GM12801 (cell line): Measurements from ENCODE around the gene MPP3.

ENCODE experiments used
- TF ChIP-seq, protein P1 (sequence below): IDR thresholded peaks from one replicate; pipeline ENCODE4 v1.5.1; 2011; ENCODE audit warnings: control low read depth; ENCODE audit not compliant: insufficient read length; ENCODE audit errors: extremely low read depth

MPP3 gene

DNA sequence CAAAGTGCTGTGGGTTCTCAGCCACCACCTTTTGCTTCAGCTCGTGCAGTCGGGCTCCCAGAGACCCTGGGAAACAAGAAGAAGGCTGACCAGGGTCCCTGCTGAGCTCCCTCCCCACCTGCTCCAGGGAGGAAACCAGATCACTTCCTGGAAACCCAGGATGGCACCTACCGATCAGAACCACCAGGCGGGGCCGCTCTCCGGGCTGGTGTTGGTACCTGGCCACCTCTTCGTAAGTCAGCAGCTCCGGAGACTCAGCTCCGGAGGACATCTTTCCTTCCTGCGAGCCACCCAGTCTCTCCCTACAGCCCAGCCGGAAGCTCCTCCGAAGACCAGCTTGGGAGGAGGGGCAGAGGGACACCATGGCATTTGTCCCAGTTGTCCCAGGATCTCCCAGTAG is 18.9 kb downstream of the MPP3 start:
- TF ChIP-seq, protein P1, sequence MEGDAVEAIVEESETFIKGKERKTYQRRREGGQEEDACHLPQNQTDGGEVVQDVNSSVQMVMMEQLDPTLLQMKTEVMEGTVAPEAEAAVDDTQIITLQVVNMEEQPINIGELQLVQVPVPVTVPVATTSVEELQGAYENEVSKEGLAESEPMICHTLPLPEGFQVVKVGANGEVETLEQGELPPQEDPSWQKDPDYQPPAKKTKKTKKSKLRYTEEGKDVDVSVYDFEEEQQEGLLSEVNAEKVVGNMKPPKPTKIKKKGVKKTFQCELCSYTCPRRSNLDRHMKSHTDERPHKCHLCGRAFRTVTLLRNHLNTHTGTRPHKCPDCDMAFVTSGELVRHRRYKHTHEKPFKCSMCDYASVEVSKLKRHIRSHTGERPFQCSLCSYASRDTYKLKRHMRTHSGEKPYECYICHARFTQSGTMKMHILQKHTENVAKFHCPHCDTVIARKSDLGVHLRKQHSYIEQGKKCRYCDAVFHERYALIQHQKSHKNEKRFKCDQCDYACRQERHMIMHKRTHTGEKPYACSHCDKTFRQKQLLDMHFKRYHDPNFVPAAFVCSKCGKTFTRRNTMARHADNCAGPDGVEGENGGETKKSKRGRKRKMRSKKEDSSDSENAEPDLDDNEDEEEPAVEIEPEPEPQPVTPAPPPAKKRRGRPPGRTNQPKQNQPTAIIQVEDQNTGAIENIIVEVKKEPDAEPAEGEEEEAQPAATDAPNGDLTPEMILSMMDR = no peak

DNA sequence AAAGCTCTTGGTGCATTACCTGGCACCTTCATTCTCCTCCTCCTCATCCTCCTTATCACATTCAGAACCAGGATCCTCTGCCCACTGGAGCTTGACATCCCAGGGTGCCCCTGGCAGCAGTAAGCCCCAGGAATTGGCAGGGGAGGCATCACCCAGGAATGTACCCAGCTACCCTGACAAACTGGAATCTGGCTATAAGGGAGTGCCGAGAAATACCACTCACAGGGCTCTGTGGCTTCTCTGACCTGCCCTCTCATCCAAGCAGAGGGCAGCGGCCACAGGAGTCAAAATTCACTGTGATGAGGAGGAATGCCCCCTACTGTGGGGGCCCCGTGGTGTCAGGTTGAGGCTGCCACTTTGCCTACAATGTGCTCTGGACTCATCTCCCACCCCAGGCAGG is 19.6 kb downstream of the MPP3 start:
- TF ChIP-seq, protein P1 = no peak

DNA sequence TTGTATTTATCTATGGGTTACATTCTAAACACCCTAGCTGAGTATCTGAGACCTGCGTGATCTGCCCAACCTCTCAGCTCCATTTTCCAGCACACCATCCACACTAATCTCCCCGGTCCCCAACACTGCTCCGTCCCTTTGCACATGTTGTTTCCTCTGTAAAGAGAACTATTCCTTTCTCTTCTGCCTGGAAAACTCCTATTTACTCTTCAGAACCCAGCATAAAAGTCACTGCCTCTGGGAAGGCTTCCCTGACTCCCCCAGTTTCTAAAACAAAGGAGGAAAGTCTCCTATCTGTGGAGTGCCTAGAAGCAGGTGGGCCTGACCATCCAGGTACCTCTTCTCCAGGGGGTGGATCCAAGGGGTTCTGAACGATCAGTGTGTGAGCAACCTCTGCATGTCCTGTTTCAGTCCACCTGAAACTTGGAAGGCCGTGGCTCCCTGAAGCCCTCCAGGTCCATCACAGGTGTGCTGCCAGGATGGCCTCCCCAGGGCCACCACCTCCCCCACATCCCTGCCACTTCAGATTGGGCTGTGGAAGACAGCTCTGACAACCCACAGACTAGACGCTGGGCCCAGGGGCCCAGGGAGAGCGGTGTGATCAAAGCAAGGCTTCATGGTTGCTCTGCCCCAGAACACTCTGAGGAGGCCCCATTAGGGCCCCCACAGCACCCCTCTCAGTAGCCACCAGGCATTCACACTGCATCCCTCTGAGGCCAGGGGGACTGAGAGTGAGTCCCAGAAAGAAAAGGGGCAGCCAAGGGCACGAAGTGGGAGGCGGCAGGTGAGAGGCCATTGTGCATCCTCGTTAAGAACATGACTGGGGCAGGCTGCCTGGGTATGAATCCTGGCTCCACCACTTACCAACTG is 20.3 kb downstream of the MPP3 start:
- TF ChIP-seq, protein P1 = no peak

DNA sequence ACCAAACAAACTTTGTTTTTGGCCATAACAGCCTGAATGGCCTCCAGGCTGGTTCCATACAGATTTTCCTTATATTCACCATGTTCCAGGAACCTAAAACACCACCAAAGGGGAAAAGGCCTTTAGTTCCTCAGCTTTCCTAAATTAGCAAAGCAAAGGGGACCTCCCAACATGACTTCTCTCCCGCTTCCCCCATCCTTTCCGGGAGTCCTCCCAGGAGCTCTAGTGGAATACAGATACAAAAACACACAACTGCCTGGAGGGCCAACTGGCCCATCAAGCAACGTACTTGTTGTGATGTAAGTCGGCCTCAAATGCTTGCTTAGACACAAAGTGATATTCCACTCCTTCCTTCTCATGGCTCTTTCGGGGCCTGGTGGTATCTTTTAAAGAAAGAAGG is 22.1 kb downstream of the MPP3 start:
- TF ChIP-seq, protein P1 = no peak

DNA sequence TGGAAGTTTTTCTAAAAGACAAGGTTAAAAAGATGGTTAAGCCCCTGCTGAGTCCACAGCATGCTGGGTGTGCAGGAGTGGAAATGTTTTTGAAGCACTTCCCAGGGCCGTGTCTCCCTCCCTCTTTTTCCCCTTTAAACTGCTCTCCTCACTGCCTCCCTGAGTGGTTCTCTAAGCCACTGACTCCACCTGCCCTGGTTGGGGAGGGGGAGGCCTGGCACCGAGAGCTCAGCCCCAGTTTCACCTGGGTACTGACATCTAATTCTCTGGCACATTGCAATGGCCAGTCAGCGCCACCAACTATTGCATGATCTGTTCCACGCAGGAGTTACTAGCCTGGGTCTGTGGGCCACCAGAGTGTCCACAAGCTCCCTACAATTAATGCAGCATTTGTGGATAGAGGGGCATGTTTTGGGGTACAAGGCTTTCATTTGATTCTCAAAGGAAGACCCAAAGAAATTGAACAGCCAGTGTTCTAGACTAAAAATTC is 22.7 kb downstream of the MPP3 start:
- TF ChIP-seq, protein P1 = no peak

DNA sequence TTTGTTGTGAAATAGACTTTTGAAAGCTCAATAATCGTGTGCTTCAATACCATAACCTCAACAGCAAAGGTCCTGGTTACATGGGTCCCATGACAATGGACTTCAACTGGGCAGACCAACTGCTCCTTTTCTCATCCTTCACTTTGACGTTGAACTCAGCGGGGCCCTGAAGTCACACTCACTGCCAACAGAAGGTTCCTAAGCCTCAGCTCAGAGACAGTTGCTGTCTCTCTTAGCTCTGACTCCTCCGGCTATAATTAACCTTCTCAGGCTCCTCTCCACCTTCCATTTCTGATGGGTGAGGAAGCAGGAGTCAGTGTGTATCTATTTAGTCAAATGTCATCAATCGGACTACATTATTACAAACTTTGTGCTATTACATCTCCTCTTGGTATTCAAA is 23.8 kb downstream of the MPP3 start:
- TF ChIP-seq, protein P1 = no peak

DNA sequence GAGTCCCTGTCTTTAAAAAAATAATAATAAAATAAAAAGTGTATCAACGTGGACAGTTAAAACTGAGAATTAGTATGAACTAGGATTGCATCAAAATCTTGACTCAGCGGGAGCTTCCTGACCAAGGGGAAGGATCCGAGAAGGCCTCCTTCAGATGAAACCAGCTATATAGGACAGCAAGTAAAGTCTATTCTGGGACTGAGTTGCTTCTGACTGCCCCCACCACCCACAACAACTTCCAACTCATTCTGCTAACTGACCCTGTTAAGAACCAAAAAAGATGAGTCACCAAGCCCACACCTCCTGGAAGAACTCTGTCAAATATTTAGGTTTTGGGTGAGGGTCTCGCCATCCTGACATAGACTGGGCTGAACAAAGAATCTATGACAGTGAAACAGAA is 24.9 kb downstream of the MPP3 start:
- TF ChIP-seq, protein P1 = no peak
